HG03097 (cell line): ENCODE results near the gene EIF1AY.
"Not testable (repeated sequence)": the region's sequence is repeated elsewhere in the genome, so short reads cannot be mapped to it uniquely, and the experiment has no call there.

Experiments used
- ATAC-seq: cut with Tn5 transposase; IDR thresholded peaks from one replicate; pipeline ENCODE4 v1.9.1; 2021; ENCODE audit not compliant: unreplicated experiment, low FRiP score

Gene EIF1AY, protein sequence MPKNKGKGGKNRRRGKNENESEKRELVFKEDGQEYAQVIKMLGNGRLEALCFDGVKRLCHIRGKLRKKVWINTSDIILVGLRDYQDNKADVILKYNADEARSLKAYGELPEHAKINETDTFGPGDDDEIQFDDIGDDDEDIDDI

DNA sequence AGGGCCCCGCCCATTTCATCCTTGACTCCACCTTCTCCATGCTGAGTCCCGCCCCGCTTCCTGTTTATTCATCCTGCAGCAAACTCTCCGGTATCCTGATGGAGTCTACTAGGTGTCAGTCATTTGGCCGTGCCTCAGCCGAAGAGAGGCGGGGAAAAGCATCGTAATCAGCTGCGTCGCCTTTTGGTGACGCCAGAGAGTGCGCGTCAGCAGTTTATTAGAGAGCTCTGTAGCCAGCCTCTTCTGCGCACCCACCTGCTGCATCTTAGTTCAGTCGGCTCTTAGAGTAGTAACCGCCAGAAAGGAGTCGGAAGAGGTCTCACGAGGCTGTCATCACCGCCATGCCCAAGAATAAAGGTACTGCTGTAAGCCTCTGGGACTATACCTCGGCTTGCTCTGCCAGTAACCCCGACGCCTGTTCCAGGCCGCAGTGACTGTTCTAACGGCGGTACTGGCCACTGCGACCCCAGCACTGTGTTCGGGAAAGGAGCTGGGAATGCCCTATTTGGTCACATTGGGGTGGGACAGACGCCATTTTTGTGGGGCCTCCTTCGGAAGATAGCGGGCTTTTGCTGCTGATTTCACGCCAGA, at the start of gene EIF1AY:
TSS of gene EIF1AY (plus strand) at position 246 of the 591 bp plus-strand sequence. CDS start at position 342, 96 bp downstream.
- no peak for ATAC-seq

DNA sequence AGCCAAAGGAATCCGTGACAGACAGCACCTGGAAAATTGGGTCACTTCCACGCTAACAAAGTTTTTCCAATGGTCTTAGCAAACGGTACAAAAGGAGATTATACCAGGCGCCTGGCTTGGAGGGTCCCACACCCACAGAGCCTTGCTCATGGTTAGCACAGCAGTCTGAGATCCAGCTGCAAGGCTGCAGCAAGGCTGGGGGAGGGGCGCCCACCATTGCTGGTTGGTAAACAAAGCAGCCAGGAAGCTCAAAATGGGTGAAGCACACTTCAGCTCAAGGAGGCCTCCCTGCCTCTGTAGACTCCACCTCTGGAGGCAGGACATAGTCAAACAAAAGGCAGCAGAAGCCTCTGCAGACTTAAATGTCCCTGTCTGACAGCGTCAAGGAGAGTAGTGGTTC, 47.1 kb upstream of the EIF1AY start:
- no peak for ATAC-seq

DNA sequence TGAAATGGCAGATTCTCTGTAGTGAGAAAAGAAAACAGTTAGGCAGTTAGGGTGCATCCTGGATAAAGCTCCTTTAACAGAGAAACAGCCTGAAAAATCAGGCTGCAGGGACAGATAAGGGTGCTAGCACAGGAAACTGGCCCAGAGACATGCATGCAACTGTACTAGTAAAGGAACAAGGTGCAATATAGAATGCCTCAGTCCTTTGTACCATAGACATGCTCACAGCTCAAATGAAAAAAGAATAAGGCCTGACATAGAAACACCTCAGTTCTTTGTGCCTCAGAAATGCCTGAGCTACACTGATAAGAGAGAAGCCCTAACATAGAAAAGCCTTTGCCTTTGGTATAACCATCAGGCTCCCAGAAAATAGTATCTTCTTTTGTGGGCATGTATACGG, 37.4 kb upstream of the EIF1AY start:
- ATAC-seq = no peak

DNA sequence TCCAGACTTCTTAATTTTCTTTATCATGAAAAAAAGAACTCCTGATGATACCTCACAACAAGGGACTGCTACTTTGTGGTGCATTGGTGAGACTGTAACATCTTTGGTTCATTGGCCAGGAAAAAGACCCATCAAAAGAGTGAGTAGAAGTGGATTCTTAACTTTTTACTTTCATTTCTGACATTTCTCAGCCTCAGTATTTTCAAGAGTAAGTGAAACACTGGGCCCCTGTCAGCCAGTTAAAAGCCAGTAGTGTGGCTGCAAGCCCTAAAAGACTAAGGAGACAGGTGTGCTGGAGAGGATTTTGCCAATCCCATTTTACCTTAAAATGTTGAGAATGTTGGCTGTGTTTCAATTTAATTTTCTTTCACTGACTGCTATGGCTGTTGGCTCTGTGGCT, 36.6 kb upstream of the EIF1AY start:
- no peak for ATAC-seq

DNA sequence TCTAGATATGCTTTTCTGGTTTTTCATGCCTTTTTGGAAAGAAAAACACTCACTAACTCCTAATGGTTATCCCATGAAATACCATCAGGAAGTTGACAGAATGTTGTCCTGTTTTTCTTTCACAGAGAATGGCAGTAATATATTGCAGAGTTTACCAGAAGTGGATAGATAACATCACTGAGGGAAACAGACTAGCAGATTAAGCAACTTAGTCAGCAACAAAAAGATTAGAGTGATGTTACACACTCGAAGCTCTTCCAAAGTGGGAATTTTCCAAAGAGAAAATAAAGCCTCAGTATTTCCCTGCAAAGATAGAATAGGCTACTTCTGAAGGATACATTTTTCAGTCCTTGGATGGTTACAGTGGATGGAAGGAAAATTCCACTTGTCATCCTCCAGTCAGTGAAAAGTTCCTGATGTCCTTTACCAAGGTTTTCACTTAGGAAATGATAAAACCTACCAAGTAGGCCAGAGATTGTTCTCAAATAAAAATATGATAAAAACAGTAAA, 31.1 kb upstream of the EIF1AY start:
- no peak for ATAC-seq

DNA sequence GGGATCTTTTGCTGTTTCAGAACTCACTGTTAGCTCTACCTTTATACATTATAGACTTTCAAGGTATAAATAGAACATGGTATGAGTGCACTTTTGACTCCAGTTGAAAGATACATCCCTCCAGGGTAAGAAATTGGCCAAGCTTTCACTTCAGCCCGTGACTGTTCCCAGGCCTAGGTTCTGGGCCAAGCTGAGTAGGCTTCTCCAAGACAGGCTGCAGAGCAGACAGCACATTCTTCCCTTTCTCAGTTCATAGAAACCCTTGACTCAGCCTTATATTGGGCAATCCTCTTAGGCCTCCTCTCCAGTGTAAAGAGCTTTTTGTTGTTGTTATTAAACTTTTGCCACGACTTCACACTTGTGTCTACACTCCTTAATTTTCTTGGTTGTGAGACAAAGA, 29.5 kb upstream of the EIF1AY start:
- ATAC-seq = no peak

DNA sequence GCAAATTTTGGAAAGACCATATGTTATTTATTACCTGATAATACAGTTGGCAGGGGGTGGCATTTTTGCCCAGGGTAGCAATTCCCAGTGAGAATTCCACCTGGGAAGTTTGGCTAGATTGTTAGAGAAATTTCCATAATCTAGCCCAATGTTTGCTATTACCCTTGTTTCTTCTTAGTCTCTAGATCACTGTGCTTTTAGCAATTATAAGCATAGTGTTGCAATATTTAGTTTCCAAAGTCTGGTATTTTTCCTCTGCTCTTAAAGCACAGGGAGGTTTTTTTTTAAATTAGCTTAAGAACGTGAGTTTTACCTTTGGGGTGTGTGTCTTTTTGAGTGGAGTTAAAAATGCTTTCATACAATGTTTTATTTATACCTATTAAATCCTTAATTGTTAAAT, 26.3 kb upstream of the EIF1AY start:
- ATAC-seq = no peak

DNA sequence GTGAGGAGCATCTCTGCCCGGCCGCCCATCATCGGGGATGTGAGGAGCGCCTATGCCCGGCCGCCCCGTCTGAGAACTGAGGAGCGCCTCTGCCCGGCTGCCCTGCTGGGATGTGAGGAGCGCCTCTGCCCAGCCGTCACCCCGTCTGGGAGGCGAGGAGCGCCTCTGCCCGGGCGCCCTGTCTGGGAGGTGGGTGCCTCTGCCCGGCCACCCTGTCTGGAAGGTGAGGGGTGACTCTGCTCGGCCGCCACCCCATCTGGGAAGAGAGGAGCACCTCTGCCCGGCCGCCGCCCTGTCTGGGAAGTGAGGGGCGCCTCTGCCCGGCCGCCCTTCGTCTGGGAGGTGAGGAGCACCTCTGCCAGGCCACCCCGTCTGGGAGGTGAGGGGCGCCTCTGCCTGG, 23.7 kb upstream of the EIF1AY start:
- ATAC-seq = no peak

DNA sequence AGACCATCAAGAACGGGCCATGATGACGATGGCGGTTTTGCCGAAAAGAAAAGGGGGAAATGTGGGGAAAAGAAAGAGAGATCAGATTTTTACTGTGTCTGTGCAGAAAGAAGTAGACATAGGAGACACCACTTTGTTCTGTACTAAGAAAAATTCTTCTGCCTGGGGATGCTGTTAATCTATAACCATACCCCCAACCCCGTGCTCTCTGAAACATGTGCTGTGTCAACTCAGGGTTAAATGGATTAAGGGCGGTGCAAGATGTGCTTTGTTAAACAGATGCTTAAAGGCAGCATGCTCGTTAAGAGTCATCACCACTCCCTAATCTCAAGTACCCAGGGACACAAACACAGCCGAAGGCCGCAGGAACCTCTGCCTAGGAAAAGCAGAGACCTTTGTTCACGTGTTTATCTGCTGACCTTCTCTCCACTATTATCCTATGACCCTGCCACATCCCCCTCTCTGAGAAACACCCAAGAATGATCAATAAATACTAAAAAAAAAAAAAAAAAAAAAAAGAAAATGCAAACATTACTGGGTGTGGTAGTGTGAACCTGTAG, 22.7 kb upstream of the EIF1AY start:
- ATAC-seq = not testable (repeated sequence)

DNA sequence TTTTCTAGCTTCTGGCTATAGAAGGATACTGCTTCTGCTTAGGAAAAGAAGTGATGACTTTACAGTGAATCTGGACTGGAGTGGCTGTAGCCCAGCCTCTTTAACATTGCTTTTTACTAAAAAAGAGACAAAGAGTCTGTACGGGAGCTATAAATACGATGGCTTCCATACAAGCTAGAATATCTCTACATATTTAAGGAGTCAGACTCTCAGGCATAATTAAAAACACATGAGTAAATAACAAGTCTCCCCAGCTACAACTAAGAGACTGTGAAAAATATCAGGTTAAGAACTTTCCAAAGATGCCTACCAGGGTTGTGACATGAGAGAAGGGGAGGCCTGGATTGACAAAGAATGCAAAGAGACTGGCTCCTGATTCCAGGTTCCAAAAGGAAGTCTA, 19.8 kb upstream of the EIF1AY start:
- no peak for ATAC-seq

DNA sequence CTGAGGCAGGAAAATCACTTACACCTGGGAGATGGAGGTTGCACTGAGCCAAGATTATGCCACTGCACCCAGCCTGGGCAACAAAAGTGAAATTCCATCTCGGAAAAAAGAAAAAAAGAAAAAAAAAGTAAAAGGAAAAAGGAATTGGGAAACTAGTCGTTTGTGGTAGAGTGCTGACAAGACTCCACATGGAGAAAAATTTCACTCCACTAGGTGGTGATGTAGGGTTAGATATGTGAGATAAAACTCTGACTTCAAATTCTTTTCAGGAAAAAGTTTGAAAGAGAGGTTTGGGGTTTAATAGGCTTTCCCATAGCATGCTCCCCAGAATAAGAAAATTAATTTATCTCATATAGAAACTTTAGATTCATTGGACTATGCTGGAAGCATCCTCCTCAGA, 16.9 kb upstream of the EIF1AY start:
- no peak for ATAC-seq

DNA sequence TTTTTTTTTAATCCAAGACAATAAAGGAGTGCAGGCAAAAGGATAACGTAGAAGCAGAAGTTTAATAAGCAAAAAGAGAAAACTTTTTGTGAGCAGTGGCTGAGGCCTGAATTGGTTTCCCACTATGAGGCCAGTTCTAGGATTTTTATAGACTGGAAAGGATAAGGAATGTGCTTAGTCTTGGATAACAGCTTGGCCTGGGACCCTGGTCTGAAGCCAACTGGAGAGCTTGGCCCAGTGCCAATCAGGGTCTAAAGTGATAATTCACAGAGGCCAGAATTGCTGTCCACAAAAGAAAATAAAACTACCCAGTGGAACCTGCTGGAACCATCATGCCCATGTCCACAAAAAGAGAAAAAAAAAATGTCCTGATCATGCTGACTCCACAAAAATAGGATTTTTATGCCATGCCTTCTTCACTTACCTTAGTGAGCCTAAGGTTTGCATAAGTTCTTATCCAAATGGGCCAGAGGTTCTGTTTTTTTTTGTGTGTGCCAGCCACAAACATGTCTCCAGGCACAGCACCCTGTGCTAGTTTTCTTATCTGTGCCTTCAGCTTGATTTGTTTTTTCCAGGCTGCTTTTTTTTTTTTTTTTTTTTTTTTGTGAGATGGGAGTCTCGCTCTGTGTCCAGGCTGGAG, 15.6 kb upstream of the EIF1AY start:
- no peak for ATAC-seq

DNA sequence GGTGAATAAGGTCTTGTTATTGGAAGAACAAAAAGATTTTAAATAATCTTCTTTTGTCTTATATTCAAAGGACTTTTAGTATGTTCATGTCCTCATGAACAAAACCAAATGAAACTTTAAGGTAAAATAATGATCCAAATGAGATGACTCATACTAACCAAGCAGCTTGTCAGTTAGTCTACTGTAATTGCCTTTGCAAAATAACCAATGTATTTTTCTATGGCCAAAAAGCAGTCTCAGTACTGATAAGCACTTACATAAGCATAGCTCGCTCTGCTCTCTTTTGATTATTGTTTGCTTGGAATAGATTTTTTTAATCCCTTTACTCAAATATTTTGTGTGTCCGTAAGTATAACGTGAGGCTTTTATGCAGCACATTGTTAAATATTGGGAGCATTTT, 4.3 kb upstream of the EIF1AY start:
- no peak for ATAC-seq

DNA sequence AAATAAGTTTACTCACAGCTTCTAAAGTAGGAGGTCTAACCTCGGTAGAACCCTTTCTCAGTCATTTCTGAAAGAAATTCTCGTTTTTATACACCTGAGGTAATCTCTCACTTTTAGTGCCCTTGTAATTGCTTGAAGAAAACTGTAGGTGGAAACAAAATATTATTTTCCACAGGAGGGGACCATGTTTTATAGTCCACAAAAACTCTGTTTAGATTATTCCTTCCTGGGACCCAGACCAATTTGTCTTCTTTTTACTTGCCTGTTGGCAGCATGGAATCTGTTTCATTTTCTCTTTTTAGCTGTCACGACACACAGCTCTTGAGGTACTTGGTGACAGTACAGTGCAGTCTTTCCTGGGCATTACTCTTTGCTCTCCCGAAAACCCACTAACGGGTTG, 930 bp downstream of the EIF1AY start:
- no peak for ATAC-seq

DNA sequence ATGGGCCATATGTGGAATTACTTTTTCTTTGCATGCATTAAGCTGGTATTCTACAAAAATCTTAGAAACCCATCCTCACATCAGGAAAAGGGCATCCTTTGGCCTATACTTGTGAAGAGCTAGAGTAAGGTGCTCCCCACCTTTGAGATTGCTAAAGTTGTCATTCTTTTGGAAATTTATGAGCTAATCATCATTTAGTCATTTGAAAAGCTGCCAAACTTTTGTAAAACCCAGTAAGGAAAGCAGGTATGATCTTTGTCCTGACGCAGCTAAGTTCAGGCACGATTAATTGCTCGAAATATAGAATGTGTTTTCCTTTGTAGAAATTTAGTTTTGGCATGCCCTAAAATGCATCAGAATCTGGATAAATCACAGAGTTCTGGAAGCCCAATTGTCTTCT, 2.6 kb downstream of the EIF1AY start:
- no peak for ATAC-seq

DNA sequence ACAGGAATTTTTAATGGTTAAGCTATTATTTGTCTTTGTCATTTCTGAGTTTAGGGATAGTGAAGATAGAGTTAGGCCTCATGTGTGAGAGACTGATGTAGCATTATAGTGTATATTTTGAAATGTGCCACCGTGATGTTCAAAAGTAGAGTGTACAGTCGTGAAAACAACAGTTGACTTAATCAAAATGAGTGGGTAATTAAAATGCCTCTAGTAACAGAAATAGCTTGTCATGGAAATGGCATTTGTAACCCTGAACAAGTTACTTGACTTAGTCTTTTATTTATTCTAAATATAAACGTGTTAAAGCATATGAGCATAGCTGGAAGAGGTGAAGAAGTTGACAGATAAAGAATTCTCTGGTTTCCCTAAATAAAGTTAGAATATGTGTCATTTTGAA, 6.1 kb downstream of the EIF1AY start:
- ATAC-seq = no peak

DNA sequence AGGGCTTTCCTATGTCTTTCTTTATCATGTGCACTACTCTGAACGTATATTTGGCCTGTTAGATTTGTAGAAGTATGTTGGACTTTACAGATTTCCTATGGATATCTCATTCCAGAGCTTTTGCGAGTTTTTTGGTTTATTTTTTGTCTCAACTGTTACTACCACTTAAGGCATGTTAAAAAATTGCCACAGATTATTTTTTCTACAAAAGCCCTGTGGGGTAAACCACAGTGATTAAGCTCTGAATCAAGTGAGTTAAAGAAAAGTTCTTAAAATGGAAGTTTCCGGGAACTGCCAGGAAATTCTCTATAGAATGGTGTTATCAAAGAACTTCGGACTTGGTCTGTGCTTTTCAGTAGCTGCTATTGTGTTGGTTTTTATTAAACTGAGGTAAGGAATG, 10.6 kb downstream of the EIF1AY start:
- ATAC-seq = no peak
